SK-N-SH treated with all-trans-retinoic acid at 6 μM for 48 hours (cell line): ENCODE results near the gene BTBD19.

Experiments
- ATAC-seq: fragments of 200-7000 bp; cut with Tn5 transposase; 3 replicates; pipeline ENCODE4 v1.9.1; 2020; ENCODE audit warnings: mild to moderate bottlenecking, moderate library complexity
- ARNTL ChIP-seq: fragments of 450-650 bp; formaldehyde crosslinking; IDR thresholded peaks from 2 replicates; pipeline ENCODE4 v1.5.0; 2020; ENCODE audit warnings: low read depth, mild to moderate bottlenecking, moderate library complexity, borderline replicate concordance
- BACH2 ChIP-seq: fragments of 250-450 bp; sonication (Bioruptor Pico); IDR thresholded peaks from 2 replicates; pipeline ENCODE4 v1.9.0; 2021; ENCODE audit warnings: mild to moderate bottlenecking, borderline replicate concordance
- CREB5 ChIP-seq: fragments of 250-450 bp; sonication (Bioruptor Pico); IDR thresholded peaks from 2 replicates; pipeline ENCODE4 v1.5.1; 2020; ENCODE audit warnings: low read depth, mild to moderate bottlenecking, moderate library complexity
- ISL1 ChIP-seq: fragments of 250-450 bp; sonication (Bioruptor Pico); IDR thresholded peaks from 2 replicates; pipeline ENCODE4 v2.1.2; 2022; ENCODE audit warnings: mild to moderate bottlenecking, moderate library complexity
- OSR1 ChIP-seq: fragments of 250-450 bp; sonication (Bioruptor Pico); IDR thresholded peaks from 2 replicates; pipeline ENCODE4 v1.8.0; 2022; ENCODE audit warnings: moderate library complexity, mild to moderate bottlenecking, inconsistent platforms
- PATZ1 ChIP-seq: fragments of 250-450 bp; sonication (Bioruptor Pico); IDR thresholded peaks from 2 replicates; pipeline ENCODE4 v1.8.0; 2020; ENCODE audit warnings: mild to moderate bottlenecking, moderate library complexity, borderline replicate concordance
- PPARA ChIP-seq: fragments of 250-450 bp; sonication (Bioruptor Pico); IDR thresholded peaks from 2 replicates; pipeline ENCODE4 v1.5.0; 2020; ENCODE audit warnings: mild to moderate bottlenecking, borderline replicate concordance
- RARB ChIP-seq: fragments of 250-450 bp; sonication (Bioruptor Pico); IDR thresholded peaks from 2 replicates; pipeline ENCODE4 v1.8.0; 2021; ENCODE audit warnings: mild to moderate bottlenecking, moderate library complexity
- SNAI2 ChIP-seq: fragments of 250-450 bp; sonication (Bioruptor Pico); IDR thresholded peaks from 2 replicates; pipeline ENCODE4 v1.5.0; 2020; ENCODE audit warnings: mild to moderate bottlenecking, moderate library complexity
- TCF4 ChIP-seq: fragments of 250-450 bp; sonication (Bioruptor Pico); IDR thresholded peaks from 2 replicates; pipeline ENCODE4 v1.8.0; 2021; ENCODE audit warnings: mild to moderate bottlenecking, moderate library complexity, borderline replicate concordance
- TOX ChIP-seq: fragments of 250-450 bp; sonication (Bioruptor Pico); IDR thresholded peaks from 2 replicates; pipeline ENCODE4 v1.8.0; 2021; ENCODE audit warnings: mild to moderate bottlenecking, moderate library complexity, borderline replicate concordance
- TSHZ2 ChIP-seq: fragments of 250-450 bp; sonication (Bioruptor Pico); IDR thresholded peaks from 2 replicates; pipeline ENCODE4 v1.5.0; 2020; ENCODE audit warnings: mild to moderate bottlenecking, moderate library complexity
- ZC3H10 ChIP-seq: fragments of 250-450 bp; sonication (Bioruptor Pico); IDR thresholded peaks from 2 replicates; pipeline ENCODE4 v1.5.1; 2021; ENCODE audit warnings: mild to moderate bottlenecking, moderate library complexity
- ZFP30 ChIP-seq: fragments of 450-650 bp; formaldehyde crosslinking; IDR thresholded peaks from 2 replicates; pipeline ENCODE4 v1.5.0; 2022; ENCODE audit warnings: mild to moderate bottlenecking, moderate library complexity
- ZNF565 ChIP-seq: fragments of 450-650 bp; formaldehyde crosslinking; conservative IDR thresholded peaks from 2 replicates; pipeline ENCODE4 v1.5.0; 2020; ENCODE audit warnings: low read depth, mild to moderate bottlenecking, moderate library complexity
- ZNF70 ChIP-seq: fragments of 450-650 bp; formaldehyde crosslinking; IDR thresholded peaks from 2 replicates; pipeline ENCODE4 v1.5.0; 2020; ENCODE audit warnings: mild to moderate bottlenecking, moderate library complexity

The BTBD19 gene

GRCh38 chr1:44802306-44803061 is 5.8 kb upstream of the BTBD19 start (continued):
- TF ChIP-seq CREB5, result no peak
- no peak for TF ChIP-seq PPARA
- TF ChIP-seq BACH2 (CRISPR knock-in tag), result no peak
- no peak for TF ChIP-seq PATZ1 (CRISPR knock-in tag)
- TF ChIP-seq, all 23 proteins: peak for 0

GRCh38 chr1:44803062-44803311 is 5.3 kb upstream of the BTBD19 start:
- no peak for TF ChIP-seq OSR1 (CRISPR knock-in tag)

GRCh38 chr1:44803312-44804095 is 4.8 kb upstream of the BTBD19 start:
- no peak for ATAC-seq
- TF ChIP-seq TSHZ2 (CRISPR knock-in tag), result no peak
- no peak for TF ChIP-seq ZFP30 (CRISPR knock-in tag)
- TF ChIP-seq CREB5, result no peak
- TF ChIP-seq BACH2 (CRISPR knock-in tag), result no peak
- no peak for TF ChIP-seq ZC3H10
- no peak for TF ChIP-seq PATZ1 (CRISPR knock-in tag)
- TF ChIP-seq RARB, result no peak
- no peak for TF ChIP-seq OSR1 (CRISPR knock-in tag)
- no peak for TF ChIP-seq ISL1 (CRISPR knock-in tag)
- no peak for TF ChIP-seq ZNF565
- no peak for TF ChIP-seq ZNF70 (CRISPR knock-in tag)
- no peak for TF ChIP-seq SNAI2 (CRISPR knock-in tag)
- TF ChIP-seq TOX (CRISPR knock-in tag), result no peak
- TF ChIP-seq, all 23 proteins: peak for 0

More at GRCh38 chr1:44803062-44803311, 5.3 kb upstream of the BTBD19 start:
- no peak for ATAC-seq

- no peak for ATAC-seq
- no peak for TF ChIP-seq ZNF565
- TF ChIP-seq TCF4 (CRISPR knock-in tag), result no peak
- no peak for TF ChIP-seq ARNTL
- TF ChIP-seq CREB5, result no peak
- no peak for TF ChIP-seq TSHZ2 (CRISPR knock-in tag)
- TF ChIP-seq, all 23 proteins: peak for 0
These were observed 2.9 kb upstream of the BTBD19 start for GRCh38 chr1:44805311-44806024.
